T-helper 2 cell treated with Interferon-gamma antibody and Interleukin-4, amounts not matched to agents 5 μg/mL and 100 μg/mL, for 36 hours (primary cell): ENCODE data around the gene DNAJC3.

Source experiments
- DNase-seq: peaks from one replicate; pipeline ENCODE4 v3.0.0; 2021; ENCODE audit warnings: low spot score
- H3K27ac Mint-ChIP-seq: one replicate; pipeline ENCODE4 v1.8.0; 2021; ENCODE audit warnings: mild to moderate bottlenecking, mixed read lengths
- H3K27me3 Mint-ChIP-seq: one replicate; pipeline ENCODE4 v1.8.0; 2021; ENCODE audit warnings: low read depth, mixed read lengths
- H3K36me3 Mint-ChIP-seq: one replicate; pipeline ENCODE4 v1.8.0; 2021; ENCODE audit warnings: low read depth, mixed read lengths
- H3K4me1 Mint-ChIP-seq: one replicate; pipeline ENCODE4 v1.8.0; 2021; ENCODE audit warnings: low read depth, mixed read lengths
- H3K4me3 Mint-ChIP-seq: one replicate; pipeline ENCODE4 v1.8.0; 2022; ENCODE audit warnings: mild to moderate bottlenecking, moderate library complexity, mixed read lengths
- H3K9me3 Mint-ChIP-seq: one replicate; pipeline ENCODE4 v1.8.0; 2021; ENCODE audit warnings: mixed read lengths

The DNAJC3 gene, protein sequence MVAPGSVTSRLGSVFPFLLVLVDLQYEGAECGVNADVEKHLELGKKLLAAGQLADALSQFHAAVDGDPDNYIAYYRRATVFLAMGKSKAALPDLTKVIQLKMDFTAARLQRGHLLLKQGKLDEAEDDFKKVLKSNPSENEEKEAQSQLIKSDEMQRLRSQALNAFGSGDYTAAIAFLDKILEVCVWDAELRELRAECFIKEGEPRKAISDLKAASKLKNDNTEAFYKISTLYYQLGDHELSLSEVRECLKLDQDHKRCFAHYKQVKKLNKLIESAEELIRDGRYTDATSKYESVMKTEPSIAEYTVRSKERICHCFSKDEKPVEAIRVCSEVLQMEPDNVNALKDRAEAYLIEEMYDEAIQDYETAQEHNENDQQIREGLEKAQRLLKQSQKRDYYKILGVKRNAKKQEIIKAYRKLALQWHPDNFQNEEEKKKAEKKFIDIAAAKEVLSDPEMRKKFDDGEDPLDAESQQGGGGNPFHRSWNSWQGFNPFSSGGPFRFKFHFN

DNA sequence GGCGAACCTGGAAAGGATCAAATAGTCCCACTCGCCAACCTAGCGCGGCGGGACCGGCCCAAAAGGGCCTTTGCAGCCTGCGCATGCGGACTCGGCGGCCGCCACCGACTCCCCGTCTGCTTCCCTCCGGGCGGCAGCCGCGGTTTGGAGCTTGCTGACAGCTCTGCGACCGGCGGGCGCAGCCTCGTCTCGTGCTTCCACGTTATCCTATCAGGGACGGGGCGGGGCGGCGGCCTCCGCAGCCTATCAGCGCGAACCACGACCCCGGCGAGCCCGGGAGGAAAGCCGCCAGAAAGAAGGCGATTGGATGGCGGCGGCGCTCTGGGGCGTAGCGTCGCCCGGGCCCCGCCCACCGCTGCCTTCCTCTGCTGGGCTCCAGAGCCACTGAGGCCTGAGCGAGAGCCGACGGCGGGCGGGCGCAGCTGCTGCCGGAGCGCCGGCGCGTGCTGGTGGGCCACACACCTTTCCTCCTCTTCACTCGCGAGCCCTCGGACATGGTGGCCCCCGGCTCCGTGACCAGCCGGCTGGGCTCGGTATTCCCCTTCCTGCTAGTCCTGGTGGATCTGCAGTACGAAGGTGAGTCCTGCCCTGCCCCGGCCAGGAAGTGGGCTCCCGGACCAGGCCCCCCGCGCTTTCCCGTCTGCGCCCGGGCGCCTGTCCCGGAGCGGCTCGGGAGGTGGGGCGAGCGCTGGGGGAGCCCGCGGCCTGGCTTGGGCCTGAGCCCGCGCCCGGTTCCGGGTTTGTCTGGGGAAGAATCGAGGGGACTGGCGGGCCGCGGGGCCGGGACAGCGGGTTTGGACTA, at the start of gene DNAJC3:
Gene DNAJC3, plus strand, starts transcription at position 378 of the 802 bp plus-strand sequence. Its CDS starts 117 bp downstream, at position 495.
- DNase-seq, result peak; percentile 99
- H3K9me3 Mint-ChIP-seq, result peaks cover 4% of the 10 kb centered on the region
- peaks cover 32% of the 10 kb centered on the region for H3K36me3 Mint-ChIP-seq
- H3K27me3 Mint-ChIP-seq, result peaks cover 2% of the 10 kb centered on the region
- peak within 1 kb of the TSS; percentile 92 for H3K27ac Mint-ChIP-seq
- peak within 1 kb of the TSS; percentile 91 for H3K4me3 Mint-ChIP-seq
- peaks cover 35% of the 10 kb centered on the region for H3K4me1 Mint-ChIP-seq

DNA sequence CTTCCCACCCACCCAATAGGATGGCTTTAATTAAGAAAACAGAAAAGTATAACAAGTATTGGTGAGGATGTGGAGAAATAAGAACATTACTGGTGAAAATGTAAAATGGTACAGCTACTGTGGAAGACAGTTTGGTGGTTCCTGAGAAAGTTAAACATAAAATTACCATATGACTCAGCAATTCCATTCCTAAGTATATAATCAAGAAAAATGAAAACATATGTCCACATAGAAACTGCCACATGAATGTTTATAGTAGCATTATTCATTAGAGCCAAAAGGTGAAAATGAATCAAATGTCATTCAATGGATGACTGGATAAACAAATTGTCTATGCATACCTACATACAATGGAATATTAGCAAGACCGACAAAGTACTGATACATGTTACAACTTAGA, 49.3 kb upstream of the DNAJC3 start:
- H3K27me3 Mint-ChIP-seq, result peaks cover 12% of the 10 kb centered on the region
- H3K27ac Mint-ChIP-seq, result no peak overlapping the region
- H3K4me3 Mint-ChIP-seq, result no peak overlapping the region
- no peaks in the 10 kb centered on the region for H3K9me3 Mint-ChIP-seq
- H3K4me1 Mint-ChIP-seq, result no peaks in the 10 kb centered on the region
- no peaks in the 10 kb centered on the region for H3K36me3 Mint-ChIP-seq
- no peak for DNase-seq

DNA sequence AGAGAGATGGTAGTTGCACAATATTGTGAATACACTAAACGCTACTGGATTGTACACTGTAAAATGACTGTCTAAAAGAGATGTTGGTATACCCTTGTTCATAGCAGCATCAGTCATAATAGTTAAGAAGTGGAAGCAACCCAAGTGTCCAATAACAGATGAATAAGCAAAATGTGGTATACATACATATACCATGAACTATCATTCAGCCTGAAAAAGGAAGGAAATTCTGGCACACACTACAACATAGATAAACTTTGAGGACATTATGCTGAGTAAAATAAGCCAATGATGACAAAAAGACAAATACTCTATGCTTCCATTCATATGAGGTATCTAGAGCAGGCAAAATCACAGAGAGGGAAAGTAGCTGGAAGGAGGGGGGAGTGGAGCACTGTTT, 48.5 kb upstream of the DNAJC3 start:
- Mint-ChIP-seq H3K36me3 (no peaks in the 10 kb centered on the region), H3K27me3 (peaks cover 12% of the 10 kb centered on the region), H3K4me1 (no peaks in the 10 kb centered on the region), H3K9me3 (no peaks in the 10 kb centered on the region), H3K4me3 (no peak overlapping the region), H3K27ac (no peak overlapping the region)
- DNase-seq, result no peak

DNA sequence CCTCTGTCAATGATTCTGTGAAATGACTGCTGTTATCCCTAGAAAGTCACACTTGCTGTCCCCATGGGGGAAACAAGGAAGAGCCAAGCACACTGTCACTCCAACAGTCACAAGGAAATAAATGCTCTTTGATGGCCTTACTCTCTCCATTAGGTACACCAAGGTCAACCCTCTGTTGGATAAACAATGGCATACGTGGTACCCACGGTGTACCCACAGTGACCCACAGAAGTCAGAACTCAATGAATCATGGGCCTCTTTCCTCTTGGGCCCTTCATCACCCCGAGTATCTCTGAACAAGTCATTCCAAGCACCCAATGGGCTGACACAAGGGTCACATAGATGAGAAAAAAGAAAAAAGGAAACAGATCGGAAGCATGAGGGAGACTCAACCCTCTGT, 47.9 kb upstream of the DNAJC3 start:
- Mint-ChIP-seq H3K27me3 (peaks cover 14% of the 10 kb centered on the region), H3K27ac (no peak overlapping the region), H3K4me1 (no peaks in the 10 kb centered on the region), H3K4me3 (no peak overlapping the region), H3K9me3 (no peaks in the 10 kb centered on the region), H3K36me3 (no peaks in the 10 kb centered on the region)
- DNase-seq, result no peak

DNA sequence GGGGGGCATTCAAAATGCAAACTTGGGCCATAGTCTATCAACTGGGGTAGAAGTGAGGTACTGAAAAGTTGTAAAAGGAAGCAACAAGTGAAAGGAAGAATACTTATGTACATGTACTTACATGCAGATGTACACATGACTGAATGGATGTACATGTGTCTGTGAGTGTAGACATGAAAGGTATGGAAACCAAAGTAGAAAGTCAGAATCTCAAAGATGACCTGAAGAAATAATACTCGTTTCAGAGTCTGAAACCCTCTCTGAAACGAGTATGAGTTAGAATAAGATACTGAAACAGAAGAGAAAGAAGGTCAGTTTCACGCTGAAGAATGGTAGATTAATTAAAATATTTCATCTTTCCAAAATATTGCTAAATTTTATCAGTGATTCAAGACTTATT, 46.3 kb upstream of the DNAJC3 start:
- H3K9me3 Mint-ChIP-seq, result no peaks in the 10 kb centered on the region
- H3K36me3 Mint-ChIP-seq, result no peaks in the 10 kb centered on the region

DNA sequence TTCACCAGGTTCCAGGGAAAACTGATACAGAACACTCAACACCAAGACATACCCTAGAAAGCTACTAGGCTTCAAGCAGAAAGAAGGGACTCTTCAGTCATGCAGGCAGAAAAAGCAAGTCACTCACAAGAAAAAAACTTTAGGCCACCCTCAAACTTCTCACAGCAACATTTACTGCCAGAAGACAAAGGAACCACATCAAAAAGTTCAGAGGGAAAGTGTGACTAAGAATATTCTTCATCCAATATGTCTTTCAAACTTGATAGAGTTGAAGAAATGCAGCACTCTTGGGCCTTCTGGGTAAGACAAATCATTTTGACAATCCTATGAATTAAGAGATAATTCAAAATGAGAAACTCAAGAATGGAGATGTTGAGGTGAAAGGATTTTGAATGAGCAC, 40.1 kb upstream of the DNAJC3 start:
- Mint-ChIP-seq H3K4me3 (no peak overlapping the region), H3K36me3 (no peaks in the 10 kb centered on the region), H3K27ac (no peak overlapping the region), H3K27me3 (peaks cover 27% of the 10 kb centered on the region), H3K9me3 (no peaks in the 10 kb centered on the region), H3K4me1 (peaks cover 5% of the 10 kb centered on the region)
- DNase-seq, result no peak

More for the DNA sequence above, 46.3 kb upstream of the DNAJC3 start:
- peaks cover 14% of the 10 kb centered on the region for H3K27me3 Mint-ChIP-seq
- H3K4me3 Mint-ChIP-seq, result no peak overlapping the region
- H3K27ac Mint-ChIP-seq, result no peak overlapping the region
- no peaks in the 10 kb centered on the region for H3K4me1 Mint-ChIP-seq
- DNase-seq, result no peak

DNA sequence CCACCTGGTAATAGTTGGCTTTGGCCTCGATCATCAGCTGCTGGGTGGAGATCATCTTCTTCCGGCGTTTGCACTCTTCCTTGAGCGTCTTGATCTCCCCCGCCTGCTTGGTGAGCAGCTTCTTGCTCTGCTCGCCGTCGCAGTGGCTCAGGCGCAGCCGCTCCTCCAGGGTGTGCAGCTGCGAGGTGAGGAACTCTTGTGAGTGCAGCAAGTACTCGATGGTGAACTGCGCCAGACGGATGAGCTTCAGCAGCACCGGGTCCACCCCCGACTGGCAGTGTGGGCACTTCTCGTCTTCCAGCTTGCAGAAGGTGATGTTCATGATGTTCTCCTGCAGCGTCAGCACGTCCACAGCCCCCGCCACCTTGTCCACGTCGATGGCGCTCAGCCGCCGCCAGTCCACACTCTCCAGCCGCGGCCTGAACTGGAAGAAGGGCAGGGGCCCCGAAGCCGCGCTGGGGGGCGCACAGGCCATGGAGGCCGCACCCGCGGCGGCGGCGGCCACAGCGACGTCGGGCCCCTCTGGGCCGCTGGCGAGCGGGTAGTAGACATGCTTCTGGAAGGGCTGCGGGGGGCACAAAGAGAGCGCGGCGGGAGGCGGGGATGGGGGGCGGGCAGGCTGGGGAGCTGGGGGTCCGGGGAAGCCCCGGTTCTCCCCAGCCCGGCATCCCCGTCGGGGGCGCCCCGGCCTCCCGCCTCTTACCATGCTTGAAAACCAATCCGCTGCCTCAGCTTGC, 35.5 kb upstream of the DNAJC3 start:
- Mint-ChIP-seq H3K4me3 (no peak overlapping the region), H3K4me1 (peaks cover 11% of the 10 kb centered on the region), H3K36me3 (no peaks in the 10 kb centered on the region), H3K9me3 (no peaks in the 10 kb centered on the region), H3K27ac (no peak overlapping the region), H3K27me3 (peaks cover 45% of the 10 kb centered on the region)
- no peak for DNase-seq

DNA sequence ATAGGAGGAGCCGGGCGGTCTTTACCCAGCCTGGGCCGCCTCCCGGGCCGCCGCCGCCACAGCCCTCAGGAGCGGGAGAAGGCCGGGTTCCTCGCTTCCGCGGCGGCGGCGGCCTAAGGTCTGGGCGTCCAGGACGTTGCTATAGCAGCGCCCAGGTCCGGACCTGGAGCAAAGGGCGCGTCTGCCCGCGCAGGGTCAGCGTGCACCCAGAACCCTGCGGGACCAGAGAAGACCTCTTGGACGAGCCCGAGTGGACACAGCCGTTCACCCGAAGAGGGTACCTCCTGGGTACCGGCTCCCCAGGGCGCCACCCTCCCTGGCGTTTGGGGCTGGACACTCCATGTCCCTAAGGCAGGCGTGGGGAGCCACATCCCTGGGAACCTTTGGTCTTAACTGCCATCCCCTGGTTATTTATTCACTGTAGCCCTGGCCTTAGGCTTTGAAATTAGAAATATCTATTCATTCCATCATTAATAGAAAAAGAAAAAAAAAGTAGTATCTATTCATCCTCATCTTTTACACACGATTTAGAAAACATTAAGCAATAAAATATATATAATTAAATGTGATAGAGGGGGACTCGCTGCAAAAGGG, 34.8 kb upstream of the DNAJC3 start:
- peaks cover 6% of the 10 kb centered on the region for H3K4me1 Mint-ChIP-seq
- H3K27me3 Mint-ChIP-seq, result peaks cover 46% of the 10 kb centered on the region
- no peak overlapping the region for H3K4me3 Mint-ChIP-seq
- H3K9me3 Mint-ChIP-seq, result no peaks in the 10 kb centered on the region
- H3K36me3 Mint-ChIP-seq, result no peaks in the 10 kb centered on the region
- DNase-seq, result no peak
- H3K27ac Mint-ChIP-seq, result no peak overlapping the region

DNA sequence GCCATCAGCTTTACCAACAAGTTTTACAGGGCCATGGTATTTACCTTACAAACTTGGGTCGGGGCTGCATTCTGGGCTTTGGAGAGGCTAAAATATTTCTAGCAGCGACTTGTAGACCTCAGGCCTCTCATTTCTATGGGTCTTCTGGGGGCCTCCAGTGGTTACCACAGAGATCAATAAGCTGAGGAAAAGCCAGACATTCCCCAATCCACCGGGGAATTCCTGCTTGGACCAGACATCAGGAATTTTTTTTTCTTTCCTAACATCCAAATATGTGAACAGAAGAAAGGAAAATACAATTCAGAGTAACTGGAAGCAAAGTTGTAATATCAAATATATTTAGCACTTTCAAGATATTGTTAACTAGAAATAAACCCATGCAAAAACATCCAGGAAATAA, 33.9 kb upstream of the DNAJC3 start:
- Mint-ChIP-seq H3K36me3 (no peaks in the 10 kb centered on the region), H3K4me3 (no peak overlapping the region), H3K27ac (no peak overlapping the region), H3K27me3 (peaks cover 50% of the 10 kb centered on the region), H3K9me3 (no peaks in the 10 kb centered on the region), H3K4me1 (peaks cover 6% of the 10 kb centered on the region)
- DNase-seq, result no peak

DNA sequence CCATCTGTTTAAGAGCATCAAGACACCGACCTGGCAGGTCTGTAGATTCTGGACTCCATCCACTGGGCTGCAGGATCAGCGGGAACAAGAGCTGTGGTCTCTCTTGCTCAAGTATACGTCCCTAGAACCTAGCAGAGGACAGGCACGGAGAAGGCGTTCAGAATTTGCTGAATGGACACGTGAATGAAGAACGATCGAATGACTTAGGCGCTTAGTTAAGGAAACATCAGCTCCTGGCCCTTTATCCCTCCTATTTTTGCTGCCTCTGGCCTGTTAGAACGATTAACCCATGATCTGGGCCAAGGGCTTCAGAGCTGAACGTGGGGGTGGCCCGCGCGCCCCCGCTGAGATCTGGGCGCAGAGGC, 33.4 kb upstream of the DNAJC3 start:
- H3K27ac Mint-ChIP-seq, result no peak overlapping the region
- H3K27me3 Mint-ChIP-seq, result peaks cover 50% of the 10 kb centered on the region
- H3K4me3 Mint-ChIP-seq, result peak overlapping the region; percentile 62
- H3K9me3 Mint-ChIP-seq, result no peaks in the 10 kb centered on the region
- no peaks in the 10 kb centered on the region for H3K36me3 Mint-ChIP-seq
- H3K4me1 Mint-ChIP-seq, result peaks cover 6% of the 10 kb centered on the region
- no peak for DNase-seq

DNA sequence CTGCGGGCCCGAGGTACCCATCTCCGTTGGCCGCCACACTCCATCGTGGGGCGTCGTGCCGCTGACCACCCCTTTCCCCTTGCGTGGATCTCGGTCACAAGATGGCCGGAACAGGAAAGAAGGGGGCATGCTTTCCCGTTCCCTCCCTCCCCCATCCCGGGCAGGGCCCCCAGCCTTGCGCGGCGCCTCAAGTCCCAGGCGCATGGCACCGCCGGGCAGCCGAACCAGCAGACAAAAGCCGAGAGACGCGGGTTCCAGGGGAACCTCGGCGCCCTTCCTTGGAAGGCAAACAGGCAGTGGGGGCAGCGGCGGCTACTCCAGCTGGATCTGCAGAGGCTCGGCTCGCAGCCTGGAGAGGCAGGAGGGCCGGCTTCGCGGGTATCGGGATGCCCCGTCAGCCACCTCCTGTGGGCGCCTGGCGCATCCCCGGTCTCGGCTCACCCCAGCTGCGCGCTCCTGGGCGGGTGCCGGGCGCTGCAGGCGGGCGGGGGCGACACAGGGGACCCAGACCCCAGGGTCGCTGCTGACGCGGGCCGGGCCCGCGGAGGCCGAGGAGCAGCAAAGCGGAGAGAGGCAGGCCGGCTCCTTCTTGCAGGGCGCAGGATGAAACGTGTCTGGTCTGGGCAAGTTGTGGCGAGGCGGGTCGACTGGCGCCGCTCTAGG, 32.9 kb upstream of the DNAJC3 start:
- H3K27ac Mint-ChIP-seq, result no peak overlapping the region
- no peaks in the 10 kb centered on the region for H3K36me3 Mint-ChIP-seq
- H3K27me3 Mint-ChIP-seq, result peaks cover 46% of the 10 kb centered on the region
- H3K4me1 Mint-ChIP-seq, result peaks cover 6% of the 10 kb centered on the region
- H3K4me3 Mint-ChIP-seq, result no peak overlapping the region
- H3K9me3 Mint-ChIP-seq, result no peaks in the 10 kb centered on the region
- DNase-seq, result no peak

DNA sequence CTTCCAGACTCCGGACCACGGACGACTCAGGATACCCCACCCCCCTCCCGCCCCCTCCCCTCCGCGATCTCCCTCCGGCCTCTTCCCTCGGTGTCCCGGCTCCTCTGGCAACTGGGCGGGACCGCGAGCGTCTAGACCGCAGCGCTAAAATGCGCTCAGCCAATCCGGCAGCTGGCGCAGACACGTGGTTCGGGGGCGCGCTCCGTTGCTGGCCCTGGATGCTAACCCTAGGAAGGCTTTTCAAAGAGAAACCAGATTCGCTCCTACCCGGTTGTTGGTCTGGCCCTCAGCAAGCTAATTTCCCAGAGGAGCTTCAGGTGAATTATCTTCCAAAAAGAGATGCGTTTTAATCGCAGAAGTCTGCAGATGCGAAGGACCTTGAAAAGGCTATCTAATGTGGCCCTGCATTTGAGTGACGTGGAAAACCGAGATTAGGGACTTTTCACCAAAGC, 32.3 kb upstream of the DNAJC3 start, which contains the start of gene DZIP1:
Gene DZIP1, minus strand, starts transcription at position 106 of the 452 bp plus-strand sequence. CDS start 2,677 bp downstream, outside the sequence.
- H3K4me1 Mint-ChIP-seq, result peaks cover 6% of the 10 kb centered on the region
- peak; percentile 18 for DNase-seq
- H3K27me3 Mint-ChIP-seq, result peaks cover 46% of the 10 kb centered on the region
- H3K27ac Mint-ChIP-seq, result no peak within 1 kb of the TSS
- H3K4me3 Mint-ChIP-seq, result peak within 1 kb of the TSS; percentile 71
- H3K9me3 Mint-ChIP-seq, result no peaks in the 10 kb centered on the region
- H3K36me3 Mint-ChIP-seq, result no peaks in the 10 kb centered on the region

DNA sequence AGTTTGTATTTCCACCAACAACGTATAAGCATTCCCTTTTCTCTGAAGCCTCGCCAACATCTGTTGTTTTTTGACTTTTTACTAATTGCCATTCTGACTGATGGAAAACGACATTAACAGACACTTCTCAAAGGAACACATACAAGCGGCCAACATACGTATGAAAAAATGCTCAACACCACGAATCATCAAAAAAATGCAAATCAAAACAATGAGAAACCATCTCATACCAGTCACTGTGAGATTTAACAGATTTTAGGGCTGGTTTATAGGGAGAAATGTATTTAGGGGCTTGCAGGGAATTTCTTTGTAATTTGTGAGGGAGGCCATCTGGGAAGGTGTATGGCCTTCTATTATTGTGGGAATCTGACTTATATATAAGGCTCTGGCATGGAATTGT, 29.6 kb upstream of the DNAJC3 start:
- no peak overlapping the region for H3K4me3 Mint-ChIP-seq
- H3K9me3 Mint-ChIP-seq, result no peaks in the 10 kb centered on the region
- H3K4me1 Mint-ChIP-seq, result peaks cover 6% of the 10 kb centered on the region
- no peaks in the 10 kb centered on the region for H3K36me3 Mint-ChIP-seq
- no peak for DNase-seq
- no peak overlapping the region for H3K27ac Mint-ChIP-seq
- peaks cover 39% of the 10 kb centered on the region for H3K27me3 Mint-ChIP-seq
